IPS DF 6.9 (cell line): ENCODE measurements around the gene CRYBG1.
"Not testable (repeated sequence)": the region's sequence is repeated elsewhere in the genome, so short reads cannot be mapped to it uniquely, and the experiment has no call there.

Experiments used
- DNase-seq: peaks from one replicate; pipeline ENCODE4 v3.0.0-alpha.2; 2013; ENCODE audit warnings: low read depth, low spot score
- H3K27ac ChIP-seq: one replicate; pipeline ENCODE4 v1.5.1; 2013; ENCODE audit warnings: low read length, control low read depth
- H3K27me3 ChIP-seq: 2 replicates; pipeline ENCODE4 v1.6.1; 2013; ENCODE audit warnings: mild to moderate bottlenecking, low read length; ENCODE audit not compliant: control insufficient read depth, insufficient read depth
- H3K36me3 ChIP-seq: 2 replicates; pipeline ENCODE4 v1.6.1; 2013; ENCODE audit warnings: low read length; ENCODE audit not compliant: control insufficient read depth, insufficient read depth
- H3K4me1 ChIP-seq: 2 replicates; pipeline ENCODE4 v1.6.1; 2013; ENCODE audit warnings: low read length; ENCODE audit not compliant: control insufficient read depth, insufficient read depth
- H3K4me3 ChIP-seq: 2 replicates; pipeline ENCODE4 v1.5.1; 2013; ENCODE audit warnings: mild to moderate bottlenecking, low read length
- H3K9me3 ChIP-seq: 2 replicates; pipeline ENCODE4 v1.6.1; 2013; ENCODE audit warnings: low read length, inconsistent platforms; ENCODE audit not compliant: control insufficient read depth, insufficient read depth
- WGBS: extraction: QIAGEN DNeasy Blood & Tissue Kit; methylation state at CpG from one replicate; pipeline ENCODE4 v1.1.7; 2013; ENCODE audit warnings: mixed read lengths, missing lambda C conversion rate; ENCODE audit not compliant: insufficient read length, insufficient coverage; 5-methylcytosine and 5-hydroxymethylcytosine counted together

CRYBG1 gene

GRCh38 chr6:106558364-106558763, 197.8 kb downstream of the CRYBG1 start:
- Histone ChIP-seq H3K4me3 (no peak overlapping the region), H3K4me1 (no peaks in the 10 kb centered on the region), H3K27me3 (no peaks in the 10 kb centered on the region), H3K9me3 (no peaks in the 10 kb centered on the region), H3K27ac (no peak overlapping the region), H3K36me3 (no peaks in the 10 kb centered on the region)
- no CpG with 5 or more reads among the region's 4 CpGs for WGBS
- DNase-seq, result no peak

DNA sequence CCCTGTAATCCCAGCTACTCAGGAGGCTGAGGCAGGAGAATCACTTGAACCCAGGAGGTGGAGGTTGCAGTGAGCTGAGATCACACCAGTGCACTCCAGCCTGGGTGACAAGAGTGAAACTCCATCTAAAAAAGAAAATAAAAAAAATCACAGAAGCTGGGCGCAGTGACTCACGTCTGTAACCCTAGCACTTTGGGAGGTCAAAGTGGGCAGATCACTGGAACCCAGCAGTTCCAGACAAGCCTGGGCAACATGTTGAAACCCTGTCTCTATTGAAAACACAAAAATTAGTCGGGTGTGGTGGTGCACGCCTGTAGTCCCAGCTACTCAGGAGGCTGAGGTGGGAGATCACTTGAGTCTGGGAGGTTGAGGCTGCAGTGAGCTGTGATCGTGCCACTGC, 199.1 kb downstream of the CRYBG1 start:
- H3K27ac ChIP-seq, H3K9me3 ChIP-seq, H3K4me1 ChIP-seq, DNase-seq, H3K36me3 ChIP-seq, H3K27me3 ChIP-seq, H3K4me3 ChIP-seq: not testable (repeated sequence)
- no CpG with 5 or more reads among the region's 5 CpGs for WGBS

DNA sequence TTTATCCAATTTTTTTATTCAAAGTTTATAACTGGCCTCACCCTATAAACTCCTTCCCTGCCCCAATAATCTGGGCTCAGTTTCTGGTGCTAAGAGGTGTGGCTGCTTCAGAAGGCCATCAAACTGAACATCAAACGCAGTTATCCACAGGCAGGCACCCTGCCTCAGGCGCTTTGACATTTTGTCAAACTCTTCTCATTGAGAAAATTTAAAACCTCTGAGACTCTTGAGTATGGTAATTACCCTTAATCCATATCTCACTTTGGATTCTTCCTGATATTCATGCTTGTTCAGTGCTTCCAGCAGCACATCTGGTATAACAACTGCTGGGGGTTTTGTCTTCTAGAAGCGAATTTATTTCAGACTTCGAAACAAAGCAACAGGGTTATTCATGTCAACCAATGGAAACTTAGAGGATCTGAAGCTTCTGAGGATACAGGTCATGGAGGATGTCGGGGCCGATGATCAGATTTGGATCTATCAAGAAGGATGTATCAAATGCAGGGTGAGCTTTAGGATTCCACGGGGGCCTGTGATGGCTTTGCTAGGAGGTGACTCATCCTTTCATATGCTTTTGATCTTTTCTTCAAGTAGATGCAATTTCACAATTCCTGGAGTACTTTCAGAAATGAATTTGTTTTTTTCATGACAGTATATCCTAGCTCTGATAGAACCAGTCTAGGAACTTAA, 200.6 kb downstream of the CRYBG1 start:
- Histone ChIP-seq H3K4me1 (no peaks in the 10 kb centered on the region), H3K27ac (no peak overlapping the region), H3K36me3 (no peaks in the 10 kb centered on the region), H3K9me3 (no peaks in the 10 kb centered on the region), H3K27me3 (no peaks in the 10 kb centered on the region), H3K4me3 (no peak overlapping the region)
- WGBS, result no CpG with 5 or more reads among the region's 7 CpGs
- DNase-seq, result no peak

GRCh38 chr6:106561686-106562405, 201.3 kb downstream of the CRYBG1 start:
- Histone ChIP-seq H3K36me3 (no peaks in the 10 kb centered on the region), H3K4me1 (no peaks in the 10 kb centered on the region), H3K27ac (no peak overlapping the region), H3K27me3 (no peaks in the 10 kb centered on the region), H3K4me3 (no peak overlapping the region), H3K9me3 (no peaks in the 10 kb centered on the region)
- no CpG with 5 or more reads among the region's 6 CpGs for WGBS
- no peak for DNase-seq

DNA sequence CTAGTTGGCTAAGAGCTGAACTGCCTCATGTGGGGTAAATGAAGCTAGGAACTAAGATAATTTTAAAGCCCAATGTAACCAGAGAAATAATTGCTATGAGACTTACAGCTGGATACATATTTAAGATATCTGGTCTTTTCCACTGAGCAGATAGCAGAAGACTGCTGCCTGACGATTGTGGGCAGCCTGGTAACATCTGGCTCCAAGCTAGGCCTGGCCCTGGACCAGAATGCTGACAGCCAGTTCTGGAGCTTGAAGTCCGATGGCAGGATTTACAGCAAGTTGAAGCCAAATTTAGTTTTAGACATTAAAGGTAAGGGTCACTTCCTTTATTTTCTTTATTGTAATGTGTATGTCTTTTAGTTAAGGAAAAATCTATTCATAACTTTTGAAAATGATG, 203.1 kb downstream of the CRYBG1 start:
- no peaks in the 10 kb centered on the region for H3K27me3 ChIP-seq
- WGBS, result no CpG with 5 or more reads among the region's 2 CpGs
- H3K4me1 ChIP-seq, result no peaks in the 10 kb centered on the region
- H3K9me3 ChIP-seq, result no peaks in the 10 kb centered on the region
- H3K36me3 ChIP-seq, result no peaks in the 10 kb centered on the region
- no peak overlapping the region for H3K27ac ChIP-seq
- H3K4me3 ChIP-seq, result no peak overlapping the region
- no peak for DNase-seq

GRCh38 chr6:106564476-106564875, 204.0 kb downstream of the CRYBG1 start:
- Histone ChIP-seq H3K36me3 (no peaks in the 10 kb centered on the region), H3K27me3 (no peaks in the 10 kb centered on the region), H3K9me3 (no peaks in the 10 kb centered on the region), H3K4me3 (no peak overlapping the region), H3K4me1 (no peaks in the 10 kb centered on the region), H3K27ac (no peak overlapping the region)
- no peak for DNase-seq
- no CpG with 5 or more reads among the region's 4 CpGs for WGBS

- no peaks in the 10 kb centered on the region for H3K9me3 ChIP-seq
- H3K4me1 ChIP-seq, result no peaks in the 10 kb centered on the region
- no peaks in the 10 kb centered on the region for H3K27me3 ChIP-seq
- no CpG with 5 or more reads among the region's 2 CpGs for WGBS
- no peak for DNase-seq
- 0 out of 2 replicates have a peak, but pooled peaks cover 2% of the 10 kb centered on the region for H3K36me3 ChIP-seq
- no peak overlapping the region for H3K27ac ChIP-seq
- no peak overlapping the region for H3K4me3 ChIP-seq
Measured at GRCh38 chr6:106568530-106568929, 208.0 kb downstream of the CRYBG1 start.

DNA sequence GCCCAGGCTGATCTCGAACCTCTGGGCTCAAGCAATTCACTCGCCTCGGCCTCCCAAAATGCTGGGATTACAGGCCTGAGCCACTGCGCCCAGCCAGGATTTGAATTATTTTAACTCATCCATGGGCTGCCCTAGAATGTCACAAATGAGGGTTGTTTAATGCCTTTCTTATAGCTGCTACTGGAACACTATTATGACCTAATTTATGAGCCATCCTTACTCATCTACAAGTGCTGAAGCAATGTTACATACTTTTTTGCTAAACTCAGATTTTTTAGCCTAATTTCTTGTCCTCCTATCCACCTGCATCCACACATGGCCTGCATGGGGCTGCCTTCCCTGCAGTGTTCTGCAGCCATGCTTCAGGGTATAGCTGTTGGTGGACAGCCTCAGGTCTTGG, 208.9 kb downstream of the CRYBG1 start:
- Histone ChIP-seq H3K4me3 (no peak overlapping the region), H3K36me3 (0 out of 2 replicates have a peak, but pooled peaks cover 2% of the 10 kb centered on the region), H3K9me3 (no peaks in the 10 kb centered on the region), H3K27ac (no peak overlapping the region), H3K27me3 (no peaks in the 10 kb centered on the region), H3K4me1 (no peaks in the 10 kb centered on the region)
- WGBS, result no CpG with 5 or more reads among the region's 4 CpGs
- DNase-seq, result no peak

- H3K9me3 ChIP-seq, result no peaks in the 10 kb centered on the region
- no peaks in the 10 kb centered on the region for H3K27me3 ChIP-seq
- H3K36me3 ChIP-seq, result 0 out of 2 replicates have a peak, but pooled peaks cover 2% of the 10 kb centered on the region
- WGBS, result no CpG with 5 or more reads among the region's 5 CpGs
- H3K4me1 ChIP-seq, result no peaks in the 10 kb centered on the region
- DNase-seq, result no peak
- no peak overlapping the region for H3K4me3 ChIP-seq
- no peak overlapping the region for H3K27ac ChIP-seq
Measured at GRCh38 chr6:106572436-106572835, 211.9 kb downstream of the CRYBG1 start.

DNA sequence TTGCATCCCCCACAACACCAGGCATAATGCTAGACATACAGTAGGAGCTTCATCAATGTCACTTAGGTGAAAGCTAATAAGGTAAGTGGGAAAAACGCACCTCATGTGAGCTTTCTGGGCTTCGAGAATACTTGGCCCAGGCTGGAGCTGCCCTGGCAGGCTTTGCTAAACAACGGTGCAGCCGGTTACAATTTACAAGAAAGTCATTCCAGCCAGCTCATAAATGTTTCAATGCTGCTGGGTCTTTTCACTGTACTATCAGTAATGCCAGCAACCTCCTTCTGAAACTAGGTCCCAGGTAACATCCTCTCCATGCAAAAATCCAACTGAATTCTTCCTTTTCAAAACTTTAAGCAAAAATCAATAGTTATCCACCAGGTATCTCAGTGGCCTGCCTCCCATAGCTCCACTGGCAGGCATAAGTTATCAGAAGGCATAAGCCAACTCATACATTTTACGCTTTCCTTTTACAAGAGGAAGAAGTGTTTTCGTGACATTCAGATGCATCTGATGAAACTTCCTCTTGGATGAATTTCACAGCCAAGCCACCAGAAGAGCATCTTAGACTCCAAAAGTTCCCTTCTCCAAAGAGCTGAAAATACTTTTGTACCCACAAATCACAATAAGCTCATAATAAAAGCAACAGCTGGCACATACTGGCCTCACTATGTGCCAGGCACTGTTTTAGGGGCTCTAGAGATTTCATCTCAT, 212.5 kb downstream of the CRYBG1 start:
- Histone ChIP-seq H3K27ac (no peak overlapping the region), H3K4me1 (no peaks in the 10 kb centered on the region), H3K9me3 (no peaks in the 10 kb centered on the region), H3K27me3 (no peaks in the 10 kb centered on the region), H3K4me3 (no peak overlapping the region), H3K36me3 (0 out of 2 replicates have a peak, but pooled peaks cover 2% of the 10 kb centered on the region)
- WGBS, result no CpG with 5 or more reads among the region's 6 CpGs
- no peak for DNase-seq
